Measurements from ENCODE around the gene FAM13A.

- TF ChIP-seq CTCF (conservative IDR thresholded peaks at IDR 0.05; ENCODE audit: low read depth, low read length) (no peak), POLR2A (IDR thresholded peaks at IDR 0.05; ENCODE audit: low read depth, low read length) (no peak), RAD21 (IDR thresholded peaks at IDR 0.05; ENCODE audit: low read length) (no peak), ELK1 (IDR thresholded peaks at IDR 0.05; ENCODE audit: borderline replicate concordance, low read depth, low read length) (no peak), RFX5 (IDR thresholded peaks at IDR 0.05; ENCODE audit: low read depth, low read length) (no peak), RCOR1 (IDR thresholded peaks at IDR 0.05; ENCODE audit: insufficient replicate concordance, low read length) (no peak), MAFK (IDR thresholded peaks at IDR 0.05; ENCODE audit: low read depth, low read length) (no peak), MAZ (IDR thresholded peaks at IDR 0.05; ENCODE audit: borderline replicate concordance, low read depth, low read length) (no peak), USF2 (IDR thresholded peaks at IDR 0.05; ENCODE audit: low read depth, low read length) (no peak), BHLHE40 (IDR thresholded peaks at IDR 0.05; ENCODE audit: low read depth, low read length) (no peak), CEBPB (IDR thresholded peaks at IDR 0.05; ENCODE audit: low read depth, low read length) (no peak), SMC3 (IDR thresholded peaks at IDR 0.05; ENCODE audit: low read depth, low read length) (no peak), MXI1 (IDR thresholded peaks at IDR 0.05; ENCODE audit: borderline replicate concordance, low read depth, low read length) (no peak), FOS (IDR thresholded peaks at IDR 0.05; ENCODE audit: low read depth, low read length) (no peak)
These were observed 56.6 kb downstream of the FAM13A start for GRCh38 chr4:89000382-89000781.

Measured in IMR-90 (cell line).